Measurements from ENCODE around the gene KIRREL2. TPM values are rescaled to one million over a fixed set of nuclear protein-coding genes. Genes with fewer than 3 reads are reported as not detected.

The KIRREL2 gene
- total RNA-seq, 1 experiment from 2014 or later, result 0.17 TPM

DNA sequence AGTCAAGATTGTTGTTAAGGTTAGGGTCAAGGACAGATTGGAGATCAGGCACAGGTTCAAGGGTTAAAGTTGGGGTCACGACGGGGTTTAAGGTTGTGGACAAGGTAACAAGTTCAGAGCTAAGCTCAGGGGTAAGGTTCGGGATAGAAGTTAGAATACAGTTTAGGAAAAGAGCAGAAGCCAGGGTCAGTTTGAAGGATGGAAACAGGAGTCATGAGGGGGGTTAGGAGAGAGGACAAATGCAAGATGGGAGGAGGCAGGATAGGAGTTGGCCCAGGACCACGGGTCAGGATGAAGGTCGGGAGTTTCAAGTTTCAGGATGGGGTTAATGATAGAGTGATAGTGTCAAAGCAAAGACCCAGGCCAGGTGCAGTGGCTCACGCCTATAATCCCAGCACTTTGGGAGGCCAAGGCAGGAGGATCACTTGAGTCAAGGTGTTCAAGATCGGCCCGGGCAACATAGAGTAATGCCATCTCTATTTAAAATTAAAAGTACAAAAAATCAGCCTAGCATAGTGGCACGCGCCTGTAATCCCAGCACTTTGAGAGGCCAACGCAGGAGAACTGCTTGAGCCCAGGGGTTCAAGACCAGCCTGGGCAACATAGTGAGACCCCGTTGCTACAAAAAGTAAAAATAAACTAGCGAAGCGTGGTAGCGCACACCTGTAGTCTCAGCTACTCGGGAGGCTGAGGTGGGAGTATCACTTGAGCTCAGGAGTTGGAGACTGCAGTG is 12.1 kb upstream of the KIRREL2 start:
- no peak for DNase-seq (ENCODE audit: low read depth)

DNA sequence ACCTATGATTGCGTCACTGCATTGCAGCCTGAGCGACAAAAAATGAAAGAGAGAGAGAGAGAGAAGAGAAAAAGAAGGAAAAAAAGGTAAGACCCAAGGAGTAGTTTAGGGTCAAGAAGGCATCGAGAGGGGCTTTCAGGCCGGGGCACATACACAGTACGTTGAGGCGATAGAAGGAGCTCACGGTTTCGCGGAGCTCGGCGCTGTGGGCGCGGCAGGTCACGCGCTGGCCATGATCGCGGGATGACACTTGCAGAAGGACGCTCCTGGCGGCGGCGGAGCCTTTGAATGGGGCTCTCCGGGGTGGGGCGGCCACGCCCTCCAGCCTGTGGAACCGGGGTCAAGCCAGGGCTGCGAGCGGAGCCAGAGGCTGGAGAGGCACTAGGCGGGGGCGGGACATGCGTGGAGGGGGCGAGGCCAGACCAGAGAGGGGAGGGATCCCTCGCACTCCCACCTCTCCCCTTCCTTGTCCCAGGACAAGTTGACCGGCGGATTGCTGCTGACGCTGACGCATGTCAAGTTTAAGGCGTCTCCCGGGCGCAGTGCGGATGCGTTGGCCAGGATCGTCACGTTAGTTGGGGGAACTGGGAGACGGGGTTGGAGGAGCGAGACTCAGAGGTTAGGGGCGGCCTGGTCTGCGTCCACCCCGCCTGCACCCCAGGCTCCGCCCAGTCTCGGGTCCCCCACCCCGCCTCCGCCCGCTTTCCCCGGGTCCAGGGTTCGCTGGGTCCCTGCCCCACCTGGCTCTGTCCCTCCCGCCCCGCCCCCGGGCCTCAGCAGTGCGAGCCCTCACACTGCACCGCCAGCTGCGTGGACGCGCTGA is 11.3 kb upstream of the KIRREL2 start:
- no peak for DNase-seq (ENCODE audit: low read depth)

DNA sequence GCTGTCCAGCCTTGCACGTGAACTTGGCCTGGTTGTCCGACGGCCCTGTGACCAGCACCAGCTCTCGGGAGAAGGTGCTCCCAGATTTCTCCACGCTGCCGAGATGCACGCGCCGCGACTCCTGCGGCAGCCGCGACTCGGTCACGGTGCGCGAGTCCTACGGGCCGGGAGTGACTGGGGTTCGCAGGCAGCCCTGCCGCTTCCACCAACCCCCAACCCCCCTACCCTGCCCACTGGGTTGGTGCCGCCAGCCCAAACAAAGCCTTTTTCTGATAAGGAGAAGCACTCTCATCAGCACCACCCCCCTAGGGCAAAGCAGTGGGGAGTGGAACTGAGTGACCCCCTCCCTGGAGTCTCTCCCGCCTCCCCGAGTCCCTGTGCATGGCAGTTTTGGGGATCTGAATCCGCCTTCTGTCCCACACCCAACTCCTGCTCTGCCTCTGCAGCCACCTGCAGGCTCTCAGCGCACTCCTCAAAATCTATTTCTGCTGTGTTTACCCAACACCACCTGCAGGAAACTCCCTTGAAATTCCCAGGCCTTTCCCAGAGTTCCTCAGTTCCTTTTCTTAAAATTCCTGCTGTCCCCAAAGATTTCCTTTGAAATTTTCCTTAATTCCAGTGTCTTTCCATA is 10.6 kb upstream of the KIRREL2 start:
- no peak for DNase-seq (ENCODE audit: low read depth)

DNA sequence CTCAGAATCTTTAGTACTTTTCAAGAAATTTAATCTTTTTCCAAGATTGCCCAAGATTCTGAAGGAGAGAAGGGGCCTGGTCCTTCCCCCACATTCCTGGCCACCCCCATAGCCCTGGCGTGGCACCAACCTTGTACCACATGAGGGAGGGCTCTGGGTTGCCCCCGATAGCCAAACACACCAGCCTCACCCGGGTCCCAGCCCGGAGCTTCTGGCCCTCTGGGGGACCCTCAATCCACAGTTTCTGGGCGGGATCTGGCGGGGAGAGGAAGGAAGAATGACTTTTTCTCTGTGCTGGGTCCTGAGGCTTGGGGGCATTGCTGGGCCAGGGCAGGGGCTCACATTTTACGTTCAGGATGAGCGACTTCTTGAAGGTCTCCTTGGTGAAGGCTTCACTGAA is 8.8 kb upstream of the KIRREL2 start:
- DNase-seq (ENCODE audit: low read depth), result no peak

DNA sequence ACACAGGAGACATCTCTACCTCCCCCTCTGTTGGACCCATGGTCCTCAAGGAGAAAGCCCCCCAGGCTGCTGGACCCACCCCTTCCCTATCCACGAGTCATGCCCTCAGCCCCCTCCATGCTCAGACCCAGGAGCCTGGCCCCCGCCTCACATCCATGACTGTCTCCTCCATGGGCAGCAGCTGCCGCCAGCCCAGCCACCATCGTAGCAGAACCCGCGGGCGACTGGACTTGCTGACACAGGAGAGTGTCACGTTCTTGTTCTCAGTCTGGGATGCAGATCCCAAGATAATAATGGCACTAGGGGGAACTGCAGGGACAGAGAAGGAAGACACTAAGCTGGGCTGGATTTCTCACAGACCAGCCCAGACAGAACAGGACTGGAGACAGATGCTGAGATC is 8.2 kb upstream of the KIRREL2 start:
- DNase-seq (ENCODE audit: low read depth), result no peak

DNA sequence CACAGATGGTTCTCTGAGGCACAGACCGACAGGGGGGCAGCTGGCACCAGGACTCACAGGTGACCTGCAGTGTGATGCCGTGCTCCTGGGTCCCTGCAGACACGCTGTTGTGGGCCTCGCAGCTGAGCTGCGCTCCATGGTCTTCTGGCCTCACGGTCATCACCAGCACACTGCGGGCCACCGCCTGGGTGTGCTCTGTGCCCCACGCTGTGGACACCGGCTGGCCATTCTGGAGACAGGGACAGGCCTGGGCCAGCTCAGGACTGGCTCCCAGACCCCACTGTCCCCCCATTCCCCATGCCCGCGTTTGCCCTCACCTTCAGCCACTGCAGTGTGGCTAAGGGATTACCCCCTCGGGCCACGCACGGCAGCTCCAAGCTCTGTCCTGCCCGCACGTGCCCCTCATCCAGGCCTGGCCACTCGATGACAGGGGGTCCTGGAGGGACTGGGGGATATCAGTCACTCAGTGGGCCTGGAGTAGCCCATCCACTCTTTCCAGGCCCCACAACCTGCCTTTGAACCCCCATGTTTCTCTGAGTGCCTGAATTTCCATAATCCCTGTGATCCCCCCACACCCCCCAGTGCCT is 7.7 kb upstream of the KIRREL2 start:
- no peak for DNase-seq (ENCODE audit: low read depth)

DNA sequence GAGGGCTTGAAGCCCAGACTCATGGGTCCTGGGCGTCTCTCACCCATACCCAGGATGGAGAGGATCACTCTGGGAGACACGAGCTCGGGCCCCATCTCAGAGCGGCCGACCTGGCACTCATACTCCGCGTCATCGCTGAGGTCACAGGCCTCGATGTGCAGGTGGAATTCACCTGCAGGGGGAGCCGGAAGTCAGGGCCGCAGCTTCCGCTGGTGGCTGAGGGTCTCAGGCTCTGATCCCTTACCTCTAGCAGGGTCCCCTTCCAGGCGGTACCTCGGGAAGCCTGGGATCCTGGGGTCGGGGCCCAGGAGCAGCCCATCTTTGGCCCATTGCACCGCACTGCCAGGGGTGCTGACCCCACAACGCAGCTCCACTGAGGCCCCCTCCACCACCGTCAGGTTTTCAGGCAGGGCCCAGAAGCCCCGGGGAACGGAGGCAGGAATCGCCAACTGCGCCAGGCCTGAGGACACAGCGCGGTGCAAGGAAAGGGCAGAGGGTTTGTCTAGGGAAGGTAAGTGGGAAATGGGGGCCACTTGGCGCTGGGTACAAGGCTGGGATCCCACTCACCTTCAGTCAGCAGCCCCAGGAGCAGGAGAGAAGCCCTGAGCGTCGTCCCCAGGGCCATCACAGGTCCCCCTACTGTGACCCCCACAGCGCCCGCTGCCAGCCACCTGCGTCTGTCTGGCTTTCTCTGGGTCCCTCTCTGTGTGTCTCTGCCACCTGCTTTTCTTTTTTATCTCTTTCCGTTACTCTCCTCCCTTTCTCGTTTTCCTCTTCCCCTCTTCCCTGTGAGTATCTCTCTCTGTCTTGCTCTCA is 5.3 kb upstream of the KIRREL2 start:
- no peak for DNase-seq (ENCODE audit: low read depth)

DNA sequence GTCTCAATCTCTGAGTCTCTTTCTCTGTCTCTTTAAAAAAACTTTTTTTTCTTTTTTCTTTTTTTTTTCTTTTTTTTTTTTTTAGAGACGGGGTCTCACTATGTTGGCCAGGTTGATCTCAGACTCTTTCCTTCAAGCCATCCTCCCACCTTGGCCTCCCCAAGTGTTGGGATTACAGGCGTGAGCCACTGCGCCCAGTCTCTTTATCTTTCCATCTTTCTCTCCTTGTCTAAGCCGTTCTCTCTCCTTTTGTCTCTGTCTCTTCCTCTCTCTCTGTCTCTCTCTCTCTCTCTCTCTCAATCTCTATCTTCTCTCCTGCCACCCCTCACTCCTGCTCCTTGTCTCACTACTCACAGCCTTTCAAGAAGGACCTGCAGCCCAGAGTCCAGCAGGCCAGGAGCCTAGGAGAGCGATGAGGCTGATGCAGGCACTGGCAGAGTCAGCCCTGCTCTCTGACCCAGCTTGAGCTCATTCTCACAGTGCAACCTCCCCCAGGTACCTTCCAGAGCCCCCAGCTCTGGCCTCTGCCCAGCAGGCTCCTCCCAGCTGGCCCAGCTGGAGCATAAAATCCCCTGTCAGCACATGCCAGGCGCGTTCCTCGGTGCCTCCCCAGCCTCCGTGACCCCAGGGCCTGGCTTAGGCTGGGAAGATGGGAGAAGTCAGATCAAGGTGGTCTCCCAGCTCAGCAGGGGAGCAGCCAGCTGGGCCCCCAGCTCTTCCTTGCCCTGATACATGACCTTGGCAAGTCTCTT is 4.5 kb upstream of the KIRREL2 start, which contains the start of gene NPHS1:
Gene NPHS1, minus strand, starts transcription at position 476 of the 752 bp plus-strand sequence. CDS start 667 bp downstream, outside the sequence.
- no peak for DNase-seq (ENCODE audit: low read depth)

DNA sequence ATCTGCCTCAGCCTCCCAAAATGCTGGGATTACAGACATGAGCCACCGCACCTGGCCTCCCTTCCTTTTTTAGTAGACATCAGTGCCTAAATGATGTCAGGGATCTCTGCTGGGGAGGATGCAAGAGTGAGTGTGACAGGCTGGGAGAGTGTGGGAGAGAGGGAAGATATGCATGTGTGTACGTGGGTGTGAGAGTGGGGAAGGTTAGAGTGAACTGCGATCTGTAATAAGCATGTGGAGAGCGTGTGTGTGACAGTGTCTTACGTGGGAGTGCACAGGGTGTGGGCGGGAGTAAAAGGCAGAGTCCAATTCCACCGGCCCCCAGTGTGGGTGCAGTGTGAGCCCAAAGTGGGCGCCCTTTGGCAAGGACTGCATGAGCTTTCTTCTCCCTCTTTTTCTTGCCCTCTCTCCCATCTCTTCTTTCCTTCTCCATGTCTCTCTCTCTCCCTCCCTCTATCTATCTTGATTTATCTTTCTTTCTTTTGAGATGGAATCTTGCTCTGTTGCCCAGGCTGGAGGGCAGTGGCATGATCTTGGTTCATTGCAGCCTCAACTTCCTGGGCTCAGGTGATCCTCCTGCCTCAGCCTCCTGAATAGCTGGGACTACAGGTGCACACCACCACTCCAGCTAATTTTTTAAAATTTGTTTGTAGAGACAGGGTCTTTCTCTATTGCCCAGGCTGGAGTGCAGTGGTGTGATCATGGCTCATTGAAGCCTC is 3.5 kb upstream of the KIRREL2 start:
- no peak for DNase-seq (ENCODE audit: low read depth)

DNA sequence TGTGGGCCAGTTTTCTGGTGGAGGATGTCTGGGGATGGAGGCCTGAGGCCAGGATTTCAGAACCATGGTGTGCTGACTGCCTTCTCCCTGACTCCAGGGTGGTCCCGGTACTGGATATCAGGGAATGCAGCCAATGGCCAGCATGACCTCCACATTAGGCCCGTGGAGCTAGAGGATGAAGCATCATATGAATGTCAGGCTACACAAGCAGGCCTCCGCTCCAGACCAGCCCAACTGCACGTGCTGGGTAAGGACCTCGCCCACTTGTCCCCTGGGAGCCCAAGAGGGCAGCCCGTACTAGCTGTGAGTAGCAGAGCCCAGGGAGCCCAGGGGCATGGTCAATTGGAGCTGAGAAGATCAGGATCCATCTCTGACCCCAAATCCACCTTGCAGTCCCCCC is 1.6 kb downstream of the KIRREL2 start:
- DNase-seq (ENCODE audit: low read depth), result no peak

DNA sequence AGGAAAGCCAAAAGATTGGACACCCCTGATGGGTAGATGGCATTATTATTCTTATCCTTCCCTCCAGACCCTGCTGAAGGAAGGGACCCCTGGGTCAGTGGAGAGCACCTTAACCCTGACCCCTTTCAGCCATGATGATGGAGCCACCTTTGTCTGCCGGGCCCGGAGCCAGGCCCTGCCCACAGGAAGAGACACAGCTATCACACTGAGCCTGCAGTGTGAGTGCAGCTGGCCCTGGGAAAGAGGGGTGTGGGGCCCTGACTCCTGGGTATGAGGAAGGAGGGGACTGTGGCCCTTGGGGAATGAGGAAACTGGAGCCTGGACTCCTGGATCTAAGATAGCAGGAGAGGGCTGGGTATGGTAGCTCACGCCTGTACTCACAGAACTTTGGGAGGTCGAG is 2.7 kb downstream of the KIRREL2 start:
- DNase-seq (ENCODE audit: low read depth), result no peak

DNA sequence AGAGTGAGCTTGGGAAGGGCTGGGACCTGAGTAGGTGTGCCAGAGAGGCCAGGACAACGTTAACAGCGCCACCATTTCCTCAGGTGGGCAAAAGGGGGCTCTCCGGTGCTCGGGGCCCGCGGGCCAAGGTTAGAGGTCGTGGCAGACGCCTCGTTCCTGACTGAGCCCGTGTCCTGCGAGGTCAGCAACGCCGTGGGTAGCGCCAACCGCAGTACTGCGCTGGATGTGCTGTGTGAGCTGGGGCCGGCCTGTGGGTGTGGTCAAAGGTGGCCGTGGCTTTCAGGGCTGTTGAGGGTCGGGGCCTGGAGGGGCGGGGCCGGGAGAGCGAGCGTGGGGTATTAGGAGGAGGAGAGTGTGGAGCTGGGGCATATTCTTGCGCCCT is 3.7 kb downstream of the KIRREL2 start:
- DNase-seq (ENCODE audit: low read depth), result no peak

DNA sequence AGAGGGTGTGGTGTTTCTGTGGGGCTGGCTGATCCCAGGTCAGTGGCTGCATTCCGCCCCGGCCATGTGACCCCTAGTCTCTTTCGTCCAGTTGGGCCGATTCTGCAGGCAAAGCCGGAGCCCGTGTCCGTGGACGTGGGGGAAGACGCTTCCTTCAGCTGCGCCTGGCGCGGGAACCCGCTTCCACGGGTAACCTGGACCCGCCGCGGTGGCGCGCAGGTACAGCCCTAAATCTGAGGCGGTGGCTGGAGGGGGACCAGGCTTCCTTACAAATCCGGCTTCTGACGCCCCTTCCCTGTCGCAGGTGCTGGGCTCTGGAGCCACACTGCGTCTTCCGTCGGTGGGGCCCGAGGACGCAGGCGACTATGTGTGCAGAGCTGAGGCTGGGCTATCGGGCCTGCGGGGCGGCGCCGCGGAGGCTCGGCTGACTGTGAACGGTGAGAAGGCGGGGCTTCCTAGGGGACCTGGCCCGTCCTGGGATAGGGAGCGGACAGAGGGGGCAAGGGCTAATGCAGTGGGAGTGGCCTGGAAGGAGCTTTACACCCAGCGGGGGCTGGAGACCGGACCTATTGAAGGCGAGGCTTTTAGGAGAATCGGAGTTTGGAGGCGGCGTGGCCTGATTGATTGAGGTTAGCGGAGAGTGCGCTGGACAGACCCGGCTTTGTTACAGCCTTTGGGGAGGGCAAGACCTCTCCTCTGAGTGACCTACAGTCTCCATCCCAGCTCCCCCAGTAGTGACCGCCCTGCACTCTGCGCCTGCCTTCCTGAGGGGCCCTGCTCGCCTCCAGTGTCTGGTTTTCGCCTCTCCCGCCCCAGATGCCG is 4.3 kb downstream of the KIRREL2 start:
- no peak for DNase-seq (ENCODE audit: low read depth)

DNA sequence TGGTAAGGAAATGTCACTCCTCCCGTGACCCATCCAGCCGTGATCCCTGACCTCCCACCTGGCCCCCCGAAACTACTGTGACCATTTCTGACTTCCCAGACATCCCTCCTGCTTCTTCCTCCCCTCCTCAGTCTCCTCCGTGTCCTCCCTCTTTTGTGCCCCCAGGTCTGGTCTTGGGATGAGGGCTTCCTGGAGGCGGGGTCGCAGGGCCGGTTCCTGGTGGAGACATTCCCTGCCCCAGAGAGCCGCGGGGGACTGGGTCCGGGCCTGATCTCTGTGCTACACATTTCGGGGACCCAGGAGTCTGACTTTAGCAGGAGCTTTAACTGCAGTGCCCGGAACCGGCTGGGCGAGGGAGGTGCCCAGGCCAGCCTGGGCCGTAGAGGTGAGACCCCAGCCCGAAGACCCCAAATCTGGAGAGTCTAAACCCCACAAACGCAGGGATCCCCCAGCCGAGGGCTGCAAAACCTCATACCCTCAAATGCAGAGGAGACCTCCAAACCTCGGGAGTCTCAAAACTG is 5.0 kb downstream of the KIRREL2 start:
- no peak for DNase-seq (ENCODE audit: low read depth)

DNA sequence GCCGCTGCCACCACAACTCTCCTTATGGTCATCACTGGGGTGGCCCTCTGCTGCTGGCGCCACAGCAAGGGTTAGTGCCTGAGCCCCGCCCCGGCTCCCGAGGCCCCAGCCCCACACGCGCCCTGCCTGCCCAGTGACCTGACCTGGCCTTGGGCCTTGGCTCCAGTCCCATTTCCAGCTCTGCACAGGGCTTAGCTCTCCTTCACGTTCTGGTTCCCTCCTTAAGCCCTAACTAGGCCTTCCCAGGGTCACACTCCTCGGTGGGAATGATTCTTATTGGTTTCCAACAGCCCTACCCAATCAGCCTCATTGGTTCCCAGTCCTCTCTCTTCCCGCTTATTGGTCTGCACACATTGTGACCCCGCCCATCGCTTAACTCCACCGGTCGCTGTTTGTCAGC is 5.8 kb downstream of the KIRREL2 start:
- DNase-seq (ENCODE audit: low read depth), result no peak

DNA sequence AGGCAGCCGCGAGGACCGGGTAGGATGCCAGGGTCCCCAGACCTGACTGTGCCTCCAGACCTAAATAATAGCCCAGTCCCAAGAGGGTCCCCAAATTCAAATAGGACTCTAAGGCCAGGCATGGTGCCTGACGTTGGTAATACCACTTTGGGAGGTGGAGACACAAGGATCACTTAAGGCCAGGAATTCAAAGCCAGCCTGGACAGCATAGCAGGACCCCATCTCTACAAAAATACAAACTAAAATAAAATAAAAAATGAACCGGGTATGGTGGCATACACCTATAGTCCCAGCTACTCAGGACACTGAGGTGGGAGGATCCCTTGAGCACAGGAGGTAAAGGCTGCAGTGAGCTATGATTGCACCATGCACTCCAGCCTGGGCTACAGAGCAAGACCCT is 6.3 kb downstream of the KIRREL2 start:
- no peak for DNase-seq (ENCODE audit: low read depth)

DNA sequence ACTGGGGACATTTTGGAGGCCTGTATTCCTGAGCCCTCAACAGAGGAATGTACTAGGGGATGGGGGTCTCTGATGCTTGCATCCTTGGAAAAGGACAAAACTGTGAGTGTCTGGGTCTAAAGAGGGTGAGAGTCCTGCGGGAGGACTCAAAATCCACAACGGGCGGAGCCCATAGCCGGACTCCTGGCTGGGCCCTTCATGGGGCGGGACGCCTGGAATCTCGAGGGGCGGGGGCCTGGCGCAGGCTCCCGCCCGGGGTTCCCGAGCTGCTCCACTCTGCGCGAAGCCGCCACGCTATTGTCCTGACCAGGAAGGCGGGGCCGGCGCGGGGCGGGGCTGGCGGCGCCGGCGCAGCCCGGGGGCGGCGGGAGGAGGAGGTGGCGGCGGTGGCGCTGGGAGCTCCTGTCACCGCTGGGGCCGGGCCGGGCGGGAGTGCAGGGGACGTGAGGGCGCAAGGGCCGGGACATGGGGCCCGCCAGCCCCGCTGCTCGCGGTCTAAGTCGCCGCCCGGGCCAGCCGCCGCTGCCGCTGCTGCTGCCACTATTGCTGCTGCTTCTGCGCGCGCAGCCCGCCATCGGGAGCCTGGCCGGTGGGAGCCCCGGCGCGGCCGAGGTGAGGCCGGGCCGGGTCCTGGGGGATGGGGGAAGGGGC is 11.6 kb downstream of the KIRREL2 start, which contains the start of gene APLP1:
Gene APLP1, plus strand, starts transcription at position 403 of the 651 bp plus-strand sequence. Its CDS starts 63 bp downstream, at position 466.
- DNase-seq (ENCODE audit: low read depth), result peak; percentile 52

DNA sequence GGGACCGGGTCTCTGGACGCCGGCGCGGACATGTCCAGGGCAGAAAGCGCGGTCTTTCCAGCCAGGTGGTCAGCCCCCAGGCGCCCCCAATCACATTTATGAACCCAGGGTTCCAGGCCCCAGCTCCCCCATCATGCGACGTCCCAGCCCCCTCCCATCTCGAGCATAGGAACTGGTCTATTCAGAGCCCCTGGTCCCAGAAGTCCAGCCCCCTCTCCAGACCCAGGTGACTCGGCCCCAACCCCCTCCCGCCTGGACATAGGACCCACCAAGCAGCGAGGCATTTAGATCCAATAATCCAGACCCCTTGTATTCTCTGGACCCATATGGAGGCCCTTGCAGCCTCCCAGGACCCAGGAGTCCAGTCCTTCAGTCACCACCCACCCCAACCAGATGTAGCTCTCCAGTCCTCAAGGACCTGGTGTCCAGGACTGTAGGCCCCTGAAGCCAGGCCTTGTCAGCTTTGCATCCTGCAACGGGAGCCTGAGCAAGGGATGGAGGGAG is 12.2 kb downstream of the KIRREL2 start:
- DNase-seq (ENCODE audit: low read depth), result no peak
